ENCODE results near the gene TAB2.

DNA sequence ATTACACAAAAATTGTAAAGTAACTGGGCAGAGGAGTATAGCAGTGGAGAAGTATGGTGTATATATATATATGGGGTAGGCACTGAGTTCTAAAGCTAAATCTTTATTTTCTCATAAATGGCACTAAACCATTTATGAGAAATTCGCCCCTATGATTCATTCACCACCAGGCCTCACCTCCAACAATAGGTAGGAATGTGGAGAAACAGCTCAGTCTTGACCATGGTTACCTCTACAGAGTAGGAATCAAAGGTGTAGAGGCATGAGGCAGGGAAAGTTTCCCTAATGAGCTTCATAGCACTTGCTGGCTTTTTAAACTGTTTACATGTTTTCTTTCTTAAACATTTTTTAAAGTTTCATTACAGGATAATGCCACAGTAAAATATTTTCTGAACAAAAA lies 45.6 kb downstream of the TAB2 start:
- TF ChIP-seq CTCF (IDR thresholded peaks at IDR 0.05) (no peak), EP300 (IDR thresholded peaks at IDR 0.05; ENCODE audit: low read depth) (no peak)
